Hematopoietic multipotent progenitor cell (in vitro differentiated cells): ENCODE measurements around the gene ADGRG1. TPM values are rescaled to one million over a fixed set of nuclear protein-coding genes. Genes with fewer than 3 reads are reported as not detected.

Experiments used
- DNase-seq, 3 donors: peaks; one replicate each; pipeline ENCODE4 v3.0.0-alpha.2; 2011 to 2015; ENCODE audit warnings: low read depth in 2 of 3, low spot score in 2 of 3
- total RNA-seq: library from RNA; depleted of rRNA; stranded (reverse); fragments of >200 nt; gene quantifications from one replicate; pipeline ENCODE4 v1.2.3, GENCODE V29; 2012

ADGRG1 gene
- total RNA-seq, 1 donor = 93.2 TPM

DNA sequence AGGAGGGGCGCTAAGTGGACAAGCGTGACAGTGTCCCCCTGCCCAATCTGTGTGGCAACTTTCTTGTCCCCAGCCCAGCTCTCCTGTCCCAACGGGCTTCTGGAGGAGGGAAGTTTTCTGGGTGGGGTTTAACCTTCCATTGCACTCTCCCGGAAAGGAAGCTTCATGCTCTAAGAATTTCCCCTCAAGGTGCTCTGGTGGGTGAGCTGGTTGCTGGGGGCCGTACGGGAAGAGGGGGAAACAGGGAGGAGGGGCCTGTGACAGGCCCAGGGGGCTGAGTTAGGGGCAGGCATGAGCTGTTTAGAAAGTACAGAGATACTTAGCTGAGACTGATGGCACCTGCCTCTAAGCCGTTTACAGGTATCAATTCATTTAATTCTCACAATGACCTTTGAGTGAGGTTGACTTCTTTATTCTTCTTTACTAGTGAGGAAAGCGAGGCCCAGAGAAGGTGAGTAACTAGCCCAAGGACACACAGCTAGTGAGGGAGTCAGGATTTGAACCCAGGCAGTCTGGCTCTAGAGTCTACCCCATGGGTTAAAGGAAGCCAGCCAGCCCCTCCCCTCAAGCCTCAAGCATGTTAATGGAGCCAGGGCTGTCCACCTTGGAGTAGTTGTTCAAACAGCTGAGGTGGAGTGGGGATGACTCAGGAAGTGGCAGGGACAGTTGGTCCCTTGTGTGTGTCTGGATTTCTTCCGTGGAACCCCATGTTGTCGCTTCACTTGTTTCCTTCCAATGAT lies 18.9 kb downstream of the ADGRG1 start:
- DNase-seq = no peak

DNA sequence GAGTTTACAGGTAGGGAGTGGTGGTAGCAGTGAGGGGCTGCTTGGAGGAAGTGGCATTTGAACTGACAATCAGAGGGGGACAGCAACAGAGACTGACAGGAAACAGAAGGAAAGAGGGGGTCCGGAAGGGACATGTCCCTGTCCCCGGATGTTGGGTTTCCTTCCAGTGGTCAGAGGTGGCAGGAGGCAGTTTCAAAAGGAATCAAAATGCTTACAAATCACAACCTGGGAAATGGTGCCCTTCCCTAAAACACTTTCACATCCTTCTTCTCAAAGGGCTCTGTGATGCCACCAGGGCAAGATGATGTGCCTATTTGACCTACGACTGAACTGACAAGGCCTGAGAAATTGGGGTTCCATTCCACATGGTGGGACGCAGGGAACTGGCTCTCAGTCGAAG lies 19.7 kb downstream of the ADGRG1 start:
- peak in 1 of 3 donors; percentile 46 for DNase-seq

DNA sequence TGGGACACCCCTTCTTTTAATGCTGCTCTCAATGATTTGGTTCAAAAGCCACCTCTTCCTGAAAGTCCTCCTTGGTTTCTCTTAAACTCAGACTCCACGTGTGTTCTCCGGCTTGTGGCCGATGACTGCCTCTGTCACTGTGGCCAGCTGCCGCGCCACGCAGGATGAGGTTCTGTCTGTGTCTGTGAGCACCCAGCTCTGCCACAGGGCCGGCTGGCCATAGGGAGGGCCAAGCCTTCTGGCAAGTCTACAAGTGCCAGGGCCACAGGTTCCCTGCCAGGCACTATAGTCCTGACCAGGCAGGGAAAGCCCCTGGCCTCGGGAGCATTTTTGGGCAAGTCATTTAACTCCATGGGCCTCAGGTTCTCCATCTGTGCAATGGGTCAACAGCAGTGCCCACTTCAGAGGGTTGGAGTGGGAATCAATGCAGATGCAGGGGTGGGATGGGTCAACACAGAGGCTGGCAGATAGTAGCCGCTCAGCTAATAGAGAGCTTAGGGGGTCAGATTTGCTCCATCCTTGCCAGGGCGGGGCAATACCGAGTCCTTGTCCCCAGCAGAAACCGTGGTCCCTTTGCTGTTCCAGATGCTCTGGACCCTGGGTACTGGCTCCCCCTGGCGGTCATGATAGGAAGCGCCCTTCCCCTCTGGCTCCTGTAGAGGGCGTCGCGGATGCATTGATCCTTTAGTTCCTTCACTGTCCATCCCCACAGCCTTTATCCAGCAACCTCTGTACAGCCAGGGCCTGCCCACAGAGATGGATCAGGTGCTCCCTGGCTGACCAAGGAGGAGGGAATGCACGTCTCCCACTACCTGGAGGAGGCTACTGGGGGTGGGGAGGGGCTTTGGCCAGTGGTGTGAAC lies 20.4 kb downstream of the ADGRG1 start:
- peak; percentile 60 to 91 (median 72) for DNase-seq

DNA sequence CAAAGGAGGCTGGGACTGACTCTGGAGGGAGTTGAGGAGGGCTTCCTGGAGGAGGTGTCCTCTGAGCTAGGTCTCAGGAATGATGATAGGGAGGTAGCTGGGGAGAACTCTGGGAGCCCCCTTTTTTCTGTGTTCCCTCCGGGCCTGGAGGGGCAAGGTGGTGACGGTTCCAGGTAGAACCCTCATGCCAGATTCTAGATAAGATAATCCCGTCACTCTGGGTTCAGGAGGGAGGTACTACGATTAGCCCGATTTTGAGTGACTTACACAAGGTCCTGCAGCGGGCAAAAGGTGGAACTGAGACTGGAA lies 21.0 kb downstream of the ADGRG1 start:
- DNase-seq = no peak

DNA sequence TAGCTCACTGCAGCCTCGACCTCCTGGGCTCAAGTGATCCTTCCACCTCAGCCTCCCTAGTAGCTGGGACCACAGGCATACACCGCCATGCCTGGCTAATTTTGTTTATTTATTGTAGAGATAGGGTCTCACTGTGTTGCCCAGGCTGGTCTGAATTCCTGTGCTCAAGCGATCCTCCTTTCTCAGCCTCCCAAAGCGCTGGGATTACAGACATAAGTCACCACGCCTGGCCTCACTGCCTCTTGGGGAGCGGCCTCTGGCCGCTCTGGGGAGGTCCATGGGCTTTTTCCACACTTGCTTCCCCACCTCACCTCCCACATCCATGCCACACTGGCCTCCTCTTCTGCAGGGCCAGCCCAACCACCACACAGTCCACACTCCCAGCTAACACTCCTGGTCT lies 21.4 kb downstream of the ADGRG1 start:
- no peak for DNase-seq

DNA sequence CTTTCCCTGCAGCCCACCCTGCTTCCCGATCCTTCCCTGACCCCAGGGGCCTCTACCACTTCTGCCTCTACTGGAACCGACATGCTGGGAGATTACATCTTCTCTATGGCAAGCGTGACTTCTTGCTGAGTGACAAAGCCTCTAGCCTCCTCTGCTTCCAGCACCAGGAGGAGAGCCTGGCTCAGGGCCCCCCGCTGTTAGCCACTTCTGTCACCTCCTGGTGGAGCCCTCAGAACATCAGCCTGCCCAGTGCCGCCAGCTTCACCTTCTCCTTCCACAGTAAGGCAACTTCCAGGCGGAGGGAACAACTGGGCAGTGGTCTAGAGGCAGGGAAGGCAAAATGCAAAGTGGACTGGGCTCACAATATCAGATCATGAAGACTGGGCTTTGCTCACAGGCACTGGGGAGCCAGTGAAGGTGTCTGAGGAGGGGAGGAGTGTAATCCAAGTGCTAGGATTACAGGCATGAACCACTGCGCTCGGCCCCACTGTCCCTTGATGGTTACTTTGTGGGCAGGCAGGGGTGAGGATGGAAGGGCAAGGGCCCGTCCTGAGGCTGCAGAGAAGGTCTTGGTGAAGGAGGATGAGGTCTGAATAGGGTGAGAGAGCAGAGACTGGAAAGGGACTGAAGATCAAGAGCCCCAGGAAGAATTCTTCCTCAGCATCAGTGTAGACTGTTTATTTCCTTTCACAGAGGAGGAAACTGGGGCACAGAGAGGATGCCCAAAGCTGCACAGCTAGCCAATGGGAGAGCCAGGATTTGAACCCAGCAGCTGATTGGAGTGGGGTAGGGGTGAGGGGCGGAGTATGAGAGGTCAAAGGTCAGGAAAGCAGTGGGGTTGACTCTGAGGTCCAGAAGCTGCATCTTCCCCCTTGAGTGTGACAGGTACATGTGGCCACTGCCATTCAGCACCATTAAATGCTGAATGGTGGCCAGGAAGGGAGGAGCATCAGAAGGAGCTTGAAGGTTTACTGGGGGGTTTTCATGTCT lies 23.2 kb downstream of the ADGRG1 start:
- no peak for DNase-seq

DNA sequence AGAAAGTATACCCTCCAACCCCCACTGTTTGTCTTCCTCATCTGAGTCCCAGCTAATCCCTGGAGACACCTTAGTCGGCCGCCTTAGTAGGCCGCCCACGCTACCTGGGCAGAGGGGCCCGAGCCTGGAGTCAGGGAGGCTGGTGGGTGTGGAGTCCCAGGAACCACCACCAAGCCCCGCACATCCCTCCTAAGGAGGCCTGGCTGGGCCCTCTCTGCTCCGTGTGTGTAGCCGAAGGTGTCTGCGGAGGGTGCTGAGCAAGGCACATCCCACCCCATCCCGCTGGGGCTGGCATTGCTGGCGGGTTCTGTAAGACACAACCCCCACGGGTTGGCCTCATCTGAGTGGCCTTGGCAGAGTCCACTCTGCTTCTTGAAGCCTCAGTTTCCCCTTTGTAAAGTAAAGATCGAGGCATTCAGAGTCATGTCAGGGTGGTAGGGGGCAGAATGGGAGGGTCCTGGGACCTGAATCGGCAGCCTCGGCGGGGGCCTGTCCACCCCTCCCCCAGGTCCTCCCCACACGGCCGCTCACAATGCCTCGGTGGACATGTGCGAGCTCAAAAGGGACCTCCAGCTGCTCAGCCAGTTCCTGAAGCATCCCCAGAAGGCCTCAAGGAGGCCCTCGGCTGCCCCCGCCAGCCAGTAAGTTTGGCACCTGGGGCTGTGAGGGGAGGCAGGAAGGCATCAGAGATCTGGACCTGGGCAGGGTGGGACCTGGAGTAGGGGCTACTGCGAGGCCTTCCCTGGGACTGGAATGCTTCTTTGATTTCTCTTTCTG lies 24.5 kb downstream of the ADGRG1 start:
- no peak for DNase-seq

DNA sequence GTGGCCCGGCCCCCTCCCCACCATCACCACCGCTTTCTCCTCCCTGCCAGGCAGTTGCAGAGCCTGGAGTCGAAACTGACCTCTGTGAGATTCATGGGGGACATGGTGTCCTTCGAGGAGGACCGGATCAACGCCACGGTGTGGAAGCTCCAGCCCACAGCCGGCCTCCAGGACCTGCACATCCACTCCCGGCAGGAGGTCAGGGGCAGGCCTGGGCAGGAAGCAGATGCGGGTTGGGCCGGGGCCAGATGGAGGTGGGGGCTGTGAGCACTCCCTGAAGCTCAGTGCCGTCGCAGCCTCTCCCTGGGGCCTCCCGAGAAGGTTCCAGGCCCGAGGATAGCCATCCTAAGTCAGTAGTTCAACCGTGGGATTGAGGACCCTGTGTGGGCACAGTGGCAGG lies 25.5 kb downstream of the ADGRG1 start:
- DNase-seq = peak in 1 of 3 donors; percentile 51

DNA sequence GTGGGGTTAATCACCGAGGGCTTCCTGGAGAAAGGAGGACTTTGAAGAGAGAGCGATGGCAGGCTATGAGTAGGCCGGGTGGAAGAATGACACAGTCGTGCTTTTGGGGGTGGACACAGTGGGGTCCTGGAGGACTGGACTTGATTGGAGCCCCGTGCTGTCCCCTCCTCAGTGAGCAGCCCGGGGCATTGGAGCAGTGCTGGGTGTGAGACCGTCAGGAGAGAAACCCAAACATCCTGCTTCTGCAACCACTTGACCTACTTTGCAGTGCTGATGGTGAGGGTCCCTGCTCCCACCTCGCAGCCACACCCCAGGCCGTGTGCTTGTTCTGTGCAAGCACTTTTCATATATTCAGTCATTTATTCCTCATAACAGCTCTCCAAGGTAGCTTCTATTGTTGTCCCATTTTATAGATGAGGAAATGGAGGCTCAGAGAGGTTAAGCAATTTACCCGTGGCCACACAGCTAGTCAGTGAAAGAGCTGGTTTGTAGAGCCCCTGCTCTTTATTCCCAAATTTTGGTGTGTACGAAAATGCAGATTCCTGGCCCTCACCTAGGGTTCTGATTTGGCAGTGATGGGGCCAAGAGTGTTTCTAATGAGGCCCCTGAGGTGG lies 28.0 kb downstream of the ADGRG1 start:
- no peak for DNase-seq

DNA sequence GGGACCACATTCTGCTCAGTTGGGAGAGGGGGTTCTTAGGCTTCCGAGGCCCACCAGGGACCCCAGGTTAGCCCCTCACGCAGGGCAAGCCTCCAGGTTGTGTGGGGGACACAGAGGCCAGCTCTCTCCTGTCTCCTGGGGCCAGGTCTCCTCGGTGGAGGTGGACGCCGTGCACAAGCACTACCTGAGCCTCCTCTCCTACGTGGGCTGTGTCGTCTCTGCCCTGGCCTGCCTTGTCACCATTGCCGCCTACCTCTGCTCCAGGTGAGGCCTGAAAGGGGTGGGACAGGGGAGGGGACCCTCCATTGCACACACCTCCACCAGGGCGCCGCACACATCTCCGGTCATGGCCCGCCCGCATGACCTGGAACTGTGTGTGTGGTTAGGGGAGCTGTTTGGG lies 28.8 kb downstream of the ADGRG1 start:
- no peak for DNase-seq

DNA sequence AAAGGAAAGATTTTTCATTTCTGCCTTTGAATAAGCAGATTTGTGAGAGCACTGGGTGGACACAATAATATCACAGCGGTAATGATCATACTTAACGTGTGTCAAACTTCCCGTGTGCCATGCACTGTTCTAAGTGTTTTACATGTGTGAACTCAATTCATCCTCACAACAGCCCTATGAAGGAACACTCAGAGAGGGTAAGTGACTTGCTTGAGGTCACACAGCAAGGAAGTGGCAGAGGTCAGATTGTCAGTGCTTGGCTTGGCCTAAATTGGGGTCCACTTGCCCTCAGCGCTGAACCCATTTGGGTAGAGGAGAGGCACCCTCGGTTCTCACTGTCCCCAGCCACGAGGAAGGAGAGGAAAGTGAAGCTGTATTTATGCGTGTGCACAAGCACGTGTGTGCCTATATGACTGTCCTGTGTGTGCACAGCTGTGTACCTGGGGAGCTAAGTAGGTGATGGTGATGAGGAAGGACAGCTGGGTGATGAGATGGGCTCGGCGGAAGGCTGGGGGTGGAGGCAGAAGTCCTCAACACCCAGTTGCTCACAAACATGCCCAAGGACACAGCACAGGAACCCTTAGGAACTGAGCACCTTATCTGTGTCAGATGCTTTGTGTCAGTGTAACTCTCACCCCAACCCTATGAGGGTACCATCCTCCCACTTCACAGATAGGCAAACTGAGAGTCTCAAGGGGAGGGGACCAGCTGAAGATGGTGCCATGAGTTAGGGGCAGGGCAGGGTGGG lies 29.9 kb downstream of the ADGRG1 start:
- no peak for DNase-seq

DNA sequence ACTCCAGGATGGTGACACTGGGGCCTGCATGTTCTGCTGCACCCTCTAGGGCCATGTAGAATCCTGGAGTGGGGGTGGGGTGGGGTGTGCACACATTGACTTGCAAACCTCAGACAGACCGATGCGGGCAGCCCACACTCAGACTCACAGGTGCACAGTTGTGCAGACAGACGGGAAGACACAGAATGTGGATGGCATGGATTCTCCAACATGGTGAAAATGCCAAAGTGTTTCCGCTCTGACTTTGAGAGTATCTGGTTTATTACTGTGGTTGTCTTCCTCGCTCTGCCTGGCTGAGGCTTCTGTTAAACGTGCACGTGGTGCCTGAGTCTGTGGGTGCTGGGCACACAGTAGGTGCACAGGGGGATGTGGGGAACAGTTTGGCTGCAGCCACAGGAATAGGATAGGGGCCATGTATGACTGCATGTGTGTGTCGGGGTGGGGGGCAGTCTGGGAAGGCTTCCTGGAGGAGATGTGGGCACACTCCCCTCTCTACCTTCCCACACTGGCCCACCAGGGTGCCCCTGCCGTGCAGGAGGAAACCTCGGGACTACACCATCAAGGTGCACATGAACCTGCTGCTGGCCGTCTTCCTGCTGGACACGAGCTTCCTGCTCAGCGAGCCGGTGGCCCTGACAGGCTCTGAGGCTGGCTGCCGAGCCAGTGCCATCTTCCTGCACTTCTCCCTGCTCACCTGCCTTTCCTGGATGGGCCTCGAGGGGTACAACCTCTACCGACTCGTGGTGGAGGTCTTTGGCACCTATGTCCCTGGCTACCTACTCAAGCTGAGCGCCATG lies 30.6 kb downstream of the ADGRG1 start:
- DNase-seq = no peak

DNA sequence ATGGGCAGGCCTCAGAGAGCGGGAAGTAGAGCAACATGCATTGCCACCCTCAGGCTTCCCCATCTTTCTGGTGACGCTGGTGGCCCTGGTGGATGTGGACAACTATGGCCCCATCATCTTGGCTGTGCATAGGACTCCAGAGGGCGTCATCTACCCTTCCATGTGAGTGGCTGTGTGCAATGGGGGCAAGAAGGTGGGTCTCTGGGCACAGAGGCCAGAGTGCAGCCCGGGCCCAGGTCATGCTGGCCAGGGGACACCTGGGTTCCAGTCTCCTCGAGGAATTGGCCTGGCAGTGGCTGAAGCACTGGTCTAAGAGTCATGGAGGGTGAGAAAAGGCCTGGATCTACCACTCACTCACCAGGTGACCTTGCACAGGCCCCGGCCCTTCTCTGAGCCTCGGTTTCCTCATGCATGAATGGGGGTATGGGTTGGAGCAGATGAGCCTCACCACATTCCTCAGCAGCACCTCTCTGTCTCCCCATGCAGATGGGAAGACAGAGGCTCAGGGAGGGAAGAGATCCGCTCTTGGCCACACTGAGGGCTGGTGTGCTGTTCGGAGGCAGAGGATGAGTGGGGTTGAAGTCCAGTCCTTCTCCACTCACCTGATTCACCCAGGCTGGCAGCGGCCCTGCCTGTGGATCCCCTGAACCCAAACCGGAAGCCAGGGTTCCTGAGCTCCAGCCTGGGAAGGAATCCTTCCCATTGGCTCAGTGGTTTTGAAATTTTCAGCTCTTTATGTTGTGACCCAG lies 32.5 kb downstream of the ADGRG1 start:
- DNase-seq = no peak

DNA sequence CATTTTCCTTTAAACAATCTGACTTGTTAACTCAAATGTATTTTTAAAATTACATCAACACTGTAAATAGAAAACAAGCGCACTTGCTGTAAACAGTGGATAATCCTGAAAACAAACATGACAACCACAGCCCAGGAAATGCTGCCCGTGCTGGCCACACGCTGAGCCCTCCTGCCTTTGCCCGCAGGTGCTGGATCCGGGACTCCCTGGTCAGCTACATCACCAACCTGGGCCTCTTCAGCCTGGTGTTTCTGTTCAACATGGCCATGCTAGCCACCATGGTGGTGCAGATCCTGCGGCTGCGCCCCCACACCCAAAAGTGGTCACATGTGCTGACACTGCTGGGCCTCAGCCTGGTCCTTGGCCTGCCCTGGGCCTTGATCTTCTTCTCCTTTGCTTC lies 33.1 kb downstream of the ADGRG1 start:
- no peak for DNase-seq

DNA sequence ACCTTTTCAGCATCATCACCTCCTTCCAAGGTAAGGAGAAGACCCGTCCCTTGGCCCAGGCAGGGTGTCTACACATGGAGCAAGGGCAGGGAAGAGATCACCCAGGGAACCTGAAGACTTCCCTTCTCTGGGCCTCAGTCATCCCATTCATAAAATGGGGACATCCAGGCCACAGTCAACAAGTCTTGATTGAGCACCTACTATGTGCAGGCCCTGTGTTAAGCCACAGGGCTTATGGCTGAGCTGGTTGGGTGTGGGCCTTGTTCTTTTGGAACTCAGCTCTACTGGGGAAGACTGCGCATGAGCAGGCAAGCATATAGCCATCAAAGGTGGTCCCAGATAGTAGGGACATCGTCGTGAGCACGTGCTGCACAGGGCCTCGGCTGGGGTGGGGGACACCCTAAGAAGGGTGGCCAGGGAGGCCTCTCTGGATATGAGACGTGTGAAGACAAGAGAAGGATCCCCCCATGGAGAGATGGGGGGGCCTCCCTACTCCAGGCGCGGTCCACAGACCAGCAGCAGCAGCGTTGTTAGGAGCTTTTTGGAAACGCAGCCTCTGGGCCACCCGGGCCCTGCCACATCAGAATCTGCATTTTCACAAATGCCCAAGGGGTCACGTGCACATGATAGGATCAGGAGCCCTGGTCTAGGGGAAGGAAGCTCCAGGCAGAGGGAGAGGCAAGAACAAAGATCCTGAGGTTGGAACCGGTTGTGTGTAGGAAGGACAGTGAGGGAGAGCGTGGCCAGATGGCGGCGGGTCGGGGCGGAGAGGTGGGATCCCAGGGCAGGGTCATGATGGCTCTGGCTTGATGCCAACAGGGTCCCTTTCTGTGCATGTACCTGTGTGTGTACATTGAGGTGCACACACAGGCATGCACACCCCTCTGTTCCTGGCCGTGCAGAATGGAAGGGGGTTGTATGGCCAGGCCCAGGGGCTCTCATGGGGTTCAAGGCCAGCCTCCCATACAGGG lies 33.8 kb downstream of the ADGRG1 start:
- DNase-seq = no peak

DNA sequence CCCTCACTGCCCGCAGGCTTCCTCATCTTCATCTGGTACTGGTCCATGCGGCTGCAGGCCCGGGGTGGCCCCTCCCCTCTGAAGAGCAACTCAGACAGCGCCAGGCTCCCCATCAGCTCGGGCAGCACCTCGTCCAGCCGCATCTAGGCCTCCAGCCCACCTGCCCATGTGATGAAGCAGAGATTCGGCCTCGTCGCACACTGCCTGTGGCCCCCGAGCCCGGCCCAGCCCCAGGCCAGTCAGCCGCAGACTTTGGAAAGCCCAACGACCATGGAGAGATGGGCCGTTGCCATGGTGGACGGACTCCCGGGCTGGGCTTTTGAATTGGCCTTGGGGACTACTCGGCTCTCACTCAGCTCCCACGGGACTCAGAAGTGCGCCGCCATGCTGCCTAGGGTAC lies 35.0 kb downstream of the ADGRG1 start:
- no peak for DNase-seq
